ENCODE data around the gene ZSCAN4.

The ZSCAN4 gene

GRCh38 chr19:57682226-57682766, 13.6 kb downstream of the ZSCAN4 start:
- H3K4me3 ChIP-seq (ENCODE audit: low read depth, low read length): peak overlapping the region; percentile 91
- H3K9ac ChIP-seq (ENCODE audit: low read depth, low read length): peak overlapping the region; percentile 90
- H3K27ac ChIP-seq (ENCODE audit: low read depth, low read length): peak overlapping the region; percentile 62
- H3K36me3 ChIP-seq (ENCODE audit: control insufficient read depth, insufficient read depth, low read length): peaks cover 42% of the 10 kb centered on the region
- peaks cover 45% of the 10 kb centered on the region for H3K9me3 ChIP-seq (ENCODE audit: control insufficient read depth, insufficient read depth, low read length)
- peaks cover 9% of the 10 kb centered on the region; the same call in 1 of the 2 replicates for H3K27me3 ChIP-seq (ENCODE audit: control insufficient read depth, insufficient read depth, low read length)
- H3K4me1 ChIP-seq (ENCODE audit: control insufficient read depth, insufficient read depth, low read length): no peaks in the 10 kb centered on the region

- no peak overlapping the region for H3K27ac ChIP-seq (ENCODE audit: low read depth, low read length)
- H3K9me3 ChIP-seq (ENCODE audit: control insufficient read depth, insufficient read depth, low read length): peaks cover 68% of the 10 kb centered on the region
- H3K27me3 ChIP-seq (ENCODE audit: control insufficient read depth, insufficient read depth, low read length): no peaks in the 10 kb centered on the region
- H3K4me3 ChIP-seq (ENCODE audit: low read depth, low read length): no peak overlapping the region
- no peaks in the 10 kb centered on the region for H3K4me1 ChIP-seq (ENCODE audit: control insufficient read depth, insufficient read depth, low read length)
- H3K36me3 ChIP-seq (ENCODE audit: control insufficient read depth, insufficient read depth, low read length): peaks cover 73% of the 10 kb centered on the region
- H3K9ac ChIP-seq (ENCODE audit: low read depth, low read length): no peak overlapping the region
Measured at GRCh38 chr19:57686727-57687126, 18.0 kb downstream of the ZSCAN4 start.

- H3K4me1 ChIP-seq (ENCODE audit: control insufficient read depth, insufficient read depth, low read length): no peaks in the 10 kb centered on the region
- H3K27me3 ChIP-seq (ENCODE audit: control insufficient read depth, insufficient read depth, low read length): no peaks in the 10 kb centered on the region
- H3K9me3 ChIP-seq (ENCODE audit: control insufficient read depth, insufficient read depth, low read length): peaks cover 68% of the 10 kb centered on the region
- H3K4me3 ChIP-seq (ENCODE audit: low read depth, low read length): 0 out of 2 replicates have a peak overlapping the region, but pooled peaks have one; percentile 9
- peaks cover 73% of the 10 kb centered on the region for H3K36me3 ChIP-seq (ENCODE audit: control insufficient read depth, insufficient read depth, low read length)
- H3K9ac ChIP-seq (ENCODE audit: low read depth, low read length): no peak overlapping the region
- no peak overlapping the region for H3K27ac ChIP-seq (ENCODE audit: low read depth, low read length)
Measured at GRCh38 chr19:57687363-57688010, 18.8 kb downstream of the ZSCAN4 start.

- Histone ChIP-seq H3K9me3 (ENCODE audit: control insufficient read depth, insufficient read depth, low read length) (peaks cover 64% of the 10 kb centered on the region), H3K27me3 (ENCODE audit: control insufficient read depth, insufficient read depth, low read length) (no peaks in the 10 kb centered on the region), H3K4me1 (ENCODE audit: control insufficient read depth, insufficient read depth, low read length) (no peaks in the 10 kb centered on the region), H3K9ac (ENCODE audit: low read depth, low read length) (no peak overlapping the region), H3K27ac (ENCODE audit: low read depth, low read length) (no peak overlapping the region), H3K36me3 (ENCODE audit: control insufficient read depth, insufficient read depth, low read length) (peaks cover 72% of the 10 kb centered on the region), H3K4me3 (ENCODE audit: low read depth, low read length) (0 out of 2 replicates have a peak overlapping the region, but pooled peaks have one; percentile 9)
Measured at GRCh38 chr19:57688011-57688763, 19.5 kb downstream of the ZSCAN4 start.

GRCh38 chr19:57689750-57690149, 21.0 kb downstream of the ZSCAN4 start:
- Histone ChIP-seq H3K36me3 (ENCODE audit: control insufficient read depth, insufficient read depth, low read length) (peaks cover 56% of the 10 kb centered on the region), H3K27ac (ENCODE audit: low read depth, low read length) (no peak overlapping the region), H3K4me1 (ENCODE audit: control insufficient read depth, insufficient read depth, low read length) (no peaks in the 10 kb centered on the region), H3K27me3 (ENCODE audit: control insufficient read depth, insufficient read depth, low read length) (no peaks in the 10 kb centered on the region), H3K4me3 (ENCODE audit: low read depth, low read length) (no peak overlapping the region), H3K9ac (ENCODE audit: low read depth, low read length) (no peak overlapping the region), H3K9me3 (ENCODE audit: control insufficient read depth, insufficient read depth, low read length) (peaks cover 48% of the 10 kb centered on the region)

GRCh38 chr19:57701625-57702024, 32.9 kb downstream of the ZSCAN4 start:
- Histone ChIP-seq H3K36me3 (ENCODE audit: control insufficient read depth, insufficient read depth, low read length) (peaks cover 79% of the 10 kb centered on the region), H3K9me3 (ENCODE audit: control insufficient read depth, insufficient read depth, low read length) (peaks cover 21% of the 10 kb centered on the region), H3K9ac (ENCODE audit: low read depth, low read length) (no peak overlapping the region), H3K27ac (ENCODE audit: low read depth, low read length) (no peak overlapping the region), H3K4me3 (ENCODE audit: low read depth, low read length) (no peak overlapping the region), H3K27me3 (ENCODE audit: control insufficient read depth, insufficient read depth, low read length) (no peaks in the 10 kb centered on the region), H3K4me1 (ENCODE audit: control insufficient read depth, insufficient read depth, low read length) (0 out of 2 replicates have a peak, but pooled peaks cover 3% of the 10 kb centered on the region)

GRCh38 chr19:57706346-57706745, 37.6 kb downstream of the ZSCAN4 start:
- Histone ChIP-seq H3K9me3 (ENCODE audit: control insufficient read depth, insufficient read depth, low read length) (peaks cover 16% of the 10 kb centered on the region), H3K4me3 (ENCODE audit: low read depth, low read length) (no peak overlapping the region), H3K4me1 (ENCODE audit: control insufficient read depth, insufficient read depth, low read length) (peaks cover 17% of the 10 kb centered on the region), H3K36me3 (ENCODE audit: control insufficient read depth, insufficient read depth, low read length) (peaks cover 35% of the 10 kb centered on the region), H3K9ac (ENCODE audit: low read depth, low read length) (no peak overlapping the region), H3K27me3 (ENCODE audit: control insufficient read depth, insufficient read depth, low read length) (no peaks in the 10 kb centered on the region), H3K27ac (ENCODE audit: low read depth, low read length) (no peak overlapping the region)

- H3K9me3 ChIP-seq (ENCODE audit: control insufficient read depth, insufficient read depth, low read length): no peaks in the 10 kb centered on the region
- peak within 1 kb of the TSS; percentile 91 for H3K27ac ChIP-seq (ENCODE audit: low read depth, low read length)
- H3K27me3 ChIP-seq (ENCODE audit: control insufficient read depth, insufficient read depth, low read length): no peaks in the 10 kb centered on the region
- H3K4me3 ChIP-seq (ENCODE audit: low read depth, low read length): peak within 1 kb of the TSS; percentile 93
- peaks cover 14% of the 10 kb centered on the region for H3K36me3 ChIP-seq (ENCODE audit: control insufficient read depth, insufficient read depth, low read length)
- H3K4me1 ChIP-seq (ENCODE audit: control insufficient read depth, insufficient read depth, low read length): peaks cover 14% of the 10 kb centered on the region
- peak within 1 kb of the TSS; percentile 93 for H3K9ac ChIP-seq (ENCODE audit: low read depth, low read length)
Measured at GRCh38 chr19:57708641-57709361, 40.1 kb downstream of the ZSCAN4 start, which contains the start of gene ZNF154. Gene ZNF154, minus strand, starts transcription at chr19:57709204. Its CDS starts 233 bp downstream, at chr19:57708971.

GRCh38 chr19:57709616-57710015, 40.9 kb downstream of the ZSCAN4 start:
- Histone ChIP-seq H3K27ac (ENCODE audit: low read depth, low read length) (no peak overlapping the region), H3K27me3 (ENCODE audit: control insufficient read depth, insufficient read depth, low read length) (no peaks in the 10 kb centered on the region), H3K4me3 (ENCODE audit: low read depth, low read length) (peak overlapping the region; percentile 93), H3K9ac (ENCODE audit: low read depth, low read length) (no peak overlapping the region), H3K4me1 (ENCODE audit: control insufficient read depth, insufficient read depth, low read length) (peaks cover 14% of the 10 kb centered on the region), H3K9me3 (ENCODE audit: control insufficient read depth, insufficient read depth, low read length) (no peaks in the 10 kb centered on the region), H3K36me3 (ENCODE audit: control insufficient read depth, insufficient read depth, low read length) (peaks cover 6% of the 10 kb centered on the region)

GRCh38 chr19:57712222-57712621, 43.5 kb downstream of the ZSCAN4 start:
- Histone ChIP-seq H3K4me1 (ENCODE audit: control insufficient read depth, insufficient read depth, low read length) (peaks cover 14% of the 10 kb centered on the region), H3K9me3 (ENCODE audit: control insufficient read depth, insufficient read depth, low read length) (no peaks in the 10 kb centered on the region), H3K27ac (ENCODE audit: low read depth, low read length) (no peak overlapping the region), H3K36me3 (ENCODE audit: control insufficient read depth, insufficient read depth, low read length) (no peaks in the 10 kb centered on the region; the same call in 1 of the 2 replicates), H3K27me3 (ENCODE audit: control insufficient read depth, insufficient read depth, low read length) (no peaks in the 10 kb centered on the region), H3K9ac (ENCODE audit: low read depth, low read length) (no peak overlapping the region), H3K4me3 (ENCODE audit: low read depth, low read length) (no peak overlapping the region)
